Uterus (tissue), 2 donors: ENCODE results near the gene TBC1D16.

Experiments
- CTCF ChIP-seq, 4 experiments: fragments of 200-600 bp in 2 of 4; fragments of 450-650 bp in 2 of 4; sonication (generic) in 2 of 4; IDR thresholded peaks; one replicate each; pipeline ENCODE4 v1.5.1; 2016 to 2019; ENCODE audit warnings: antibody characterized with exemption in 4 of 4, mild to moderate bottlenecking in 2 of 4, moderate library complexity in 1 of 4
- POLR2A ChIP-seq, 2 donors: fragments of 450-650 bp; IDR thresholded peaks; one replicate each; pipeline ENCODE4 v1.6.1; 2016; ENCODE audit warnings: antibody characterized with exemption in 2 of 2, mild to moderate bottlenecking in 1 of 2, moderate library complexity in 1 of 2

- TF ChIP-seq POLR2A (IDR thresholded peaks at IDR 0.05) (no peak), CTCF (IDR thresholded peaks at IDR 0.05) (no peak)
Observed at GRCh38 chr17:80060644-80061043, 25.0 kb upstream of the TBC1D16 start.
